Endothelial cell (in vitro differentiated cells): ENCODE measurements around the gene CSF1R. TPM values are rescaled to one million over a fixed set of nuclear protein-coding genes. Genes with fewer than 3 reads are reported as not detected.

Experiments
- DNase-seq: peaks from one replicate; pipeline ENCODE4 v3.0.0; 2021; ENCODE audit warnings: low spot score
- H3K27ac Mint-ChIP-seq: one replicate; pipeline ENCODE4 v1.8.0; 2021; ENCODE audit warnings: mixed read lengths, inconsistent platforms; ENCODE audit not compliant: unreplicated experiment
- H3K27me3 Mint-ChIP-seq: one replicate; pipeline ENCODE4 v1.8.0; 2021; ENCODE audit warnings: mild to moderate bottlenecking, moderate library complexity, mixed read lengths, inconsistent platforms; ENCODE audit not compliant: unreplicated experiment
- H3K36me3 Mint-ChIP-seq: one replicate; pipeline ENCODE4 v1.8.0; 2021; ENCODE audit warnings: mild to moderate bottlenecking, low read depth, mixed read lengths, inconsistent platforms; ENCODE audit not compliant: unreplicated experiment
- H3K4me1 Mint-ChIP-seq: one replicate; pipeline ENCODE4 v1.8.0; 2021; ENCODE audit warnings: mild to moderate bottlenecking, mixed read lengths, inconsistent platforms; ENCODE audit not compliant: unreplicated experiment
- H3K4me3 Mint-ChIP-seq: one replicate; pipeline ENCODE4 v1.8.0; 2021; ENCODE audit warnings: mild to moderate bottlenecking, mixed read lengths, inconsistent platforms; ENCODE audit not compliant: unreplicated experiment
- H3K9me3 Mint-ChIP-seq: one replicate; pipeline ENCODE4 v1.8.0; 2021; ENCODE audit warnings: mixed read lengths, inconsistent platforms; ENCODE audit not compliant: unreplicated experiment
- total RNA-seq: library from RNA; stranded (reverse); fragmentation: NEBNext Ultra II Directional; extraction: Animal tissue kit (Norgen Biotek cat#: 25700); gene quantifications from one replicate; pipeline ENCODE4 v1.2.1, GENCODE V29; 2021; ENCODE audit not compliant: unreplicated experiment
- TF ChIP-seq, protein P1 (sequence below): fragments of 200-600 bp; sonication (generic); IDR thresholded peaks from one replicate; pipeline ENCODE4 v1.5.0; 2021; ENCODE audit warnings: antibody characterized with exemption; ENCODE audit not compliant: unreplicated experiment

CSF1R gene
- total RNA-seq, 1 donor from 2014 or later = 2.7 TPM

DNA sequence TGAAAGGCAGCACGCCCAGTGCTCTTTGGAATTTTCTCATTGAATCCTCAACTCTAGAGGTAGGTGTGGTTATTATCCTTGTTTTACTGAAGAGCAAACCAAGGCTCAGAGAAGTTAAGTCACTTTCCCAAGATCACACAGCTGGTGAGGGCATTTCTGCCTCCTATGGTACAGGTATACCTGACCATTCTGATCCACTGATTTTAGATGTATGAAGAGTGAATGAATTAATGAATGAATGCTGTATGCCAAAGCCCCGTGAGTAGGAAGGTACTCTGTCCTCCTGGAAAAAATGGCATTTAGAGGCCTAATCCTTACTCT is 18.2 kb upstream of the CSF1R start:
- no peaks in the 10 kb centered on the region for H3K36me3 Mint-ChIP-seq
- H3K9me3 Mint-ChIP-seq = no peaks in the 10 kb centered on the region
- no peak overlapping the region for H3K27ac Mint-ChIP-seq
- no peak for DNase-seq
- peaks cover 38% of the 10 kb centered on the region for H3K4me1 Mint-ChIP-seq
- TF ChIP-seq, protein P1, sequence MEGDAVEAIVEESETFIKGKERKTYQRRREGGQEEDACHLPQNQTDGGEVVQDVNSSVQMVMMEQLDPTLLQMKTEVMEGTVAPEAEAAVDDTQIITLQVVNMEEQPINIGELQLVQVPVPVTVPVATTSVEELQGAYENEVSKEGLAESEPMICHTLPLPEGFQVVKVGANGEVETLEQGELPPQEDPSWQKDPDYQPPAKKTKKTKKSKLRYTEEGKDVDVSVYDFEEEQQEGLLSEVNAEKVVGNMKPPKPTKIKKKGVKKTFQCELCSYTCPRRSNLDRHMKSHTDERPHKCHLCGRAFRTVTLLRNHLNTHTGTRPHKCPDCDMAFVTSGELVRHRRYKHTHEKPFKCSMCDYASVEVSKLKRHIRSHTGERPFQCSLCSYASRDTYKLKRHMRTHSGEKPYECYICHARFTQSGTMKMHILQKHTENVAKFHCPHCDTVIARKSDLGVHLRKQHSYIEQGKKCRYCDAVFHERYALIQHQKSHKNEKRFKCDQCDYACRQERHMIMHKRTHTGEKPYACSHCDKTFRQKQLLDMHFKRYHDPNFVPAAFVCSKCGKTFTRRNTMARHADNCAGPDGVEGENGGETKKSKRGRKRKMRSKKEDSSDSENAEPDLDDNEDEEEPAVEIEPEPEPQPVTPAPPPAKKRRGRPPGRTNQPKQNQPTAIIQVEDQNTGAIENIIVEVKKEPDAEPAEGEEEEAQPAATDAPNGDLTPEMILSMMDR = no peak
- H3K4me3 Mint-ChIP-seq = no peak overlapping the region
- peaks cover 3% of the 10 kb centered on the region for H3K27me3 Mint-ChIP-seq

- Mint-ChIP-seq H3K27ac (no peak overlapping the region), H3K4me3 (no peak overlapping the region), H3K9me3 (no peaks in the 10 kb centered on the region), H3K27me3 (peaks cover 3% of the 10 kb centered on the region), H3K4me1 (peaks cover 35% of the 10 kb centered on the region), H3K36me3 (no peaks in the 10 kb centered on the region)
- TF ChIP-seq, protein P1 = no peak
- no peak for DNase-seq
Measured at GRCh38 chr5:150103678-150104549, 17.6 kb upstream of the CSF1R start.

- Mint-ChIP-seq H3K27ac (no peak overlapping the region), H3K4me3 (no peak overlapping the region), H3K4me1 (peaks cover 12% of the 10 kb centered on the region), H3K27me3 (peaks cover 3% of the 10 kb centered on the region), H3K9me3 (no peaks in the 10 kb centered on the region), H3K36me3 (no peaks in the 10 kb centered on the region)
- TF ChIP-seq, protein P1 = no peak
- no peak for DNase-seq
Measured at GRCh38 chr5:150101023-150101422, 14.7 kb upstream of the CSF1R start.

GRCh38 chr5:150097152-150097551 is 10.8 kb upstream of the CSF1R start:
- DNase-seq = no peak
- TF ChIP-seq, protein P1 = no peak
- Mint-ChIP-seq H3K27me3 (peaks cover 2% of the 10 kb centered on the region), H3K4me1 (no peaks in the 10 kb centered on the region), H3K9me3 (no peaks in the 10 kb centered on the region), H3K27ac (no peak overlapping the region), H3K4me3 (no peak overlapping the region), H3K36me3 (no peaks in the 10 kb centered on the region)

- Mint-ChIP-seq H3K27ac (no peak overlapping the region), H3K9me3 (no peaks in the 10 kb centered on the region), H3K4me1 (peaks cover 4% of the 10 kb centered on the region), H3K27me3 (peaks cover 2% of the 10 kb centered on the region), H3K4me3 (no peak overlapping the region), H3K36me3 (no peaks in the 10 kb centered on the region)
- no peak for DNase-seq
- TF ChIP-seq, protein P1 = no peak
Measured at GRCh38 chr5:150092159-150092787, 5.9 kb upstream of the CSF1R start.
